Activated CD4-positive, alpha-beta T cell treated with anti-CD3 and anti-CD28 coated beads, Interleukin-2, amount 50 U/mL, for 4 hours (primary cell): ENCODE measurements around the gene TAS1R2.

Experiments
- DNase-seq, 2 experiments: peaks; one replicate each; pipeline ENCODE4 v3.0.0-alpha.2; 2020

TAS1R2 gene

GRCh38 chr1:18819203-18819602 is 40.3 kb downstream of the TAS1R2 start:
- no peak for DNase-seq

GRCh38 chr1:18817795-18818435 is 41.5 kb downstream of the TAS1R2 start:
- no peak for DNase-seq

DNA sequence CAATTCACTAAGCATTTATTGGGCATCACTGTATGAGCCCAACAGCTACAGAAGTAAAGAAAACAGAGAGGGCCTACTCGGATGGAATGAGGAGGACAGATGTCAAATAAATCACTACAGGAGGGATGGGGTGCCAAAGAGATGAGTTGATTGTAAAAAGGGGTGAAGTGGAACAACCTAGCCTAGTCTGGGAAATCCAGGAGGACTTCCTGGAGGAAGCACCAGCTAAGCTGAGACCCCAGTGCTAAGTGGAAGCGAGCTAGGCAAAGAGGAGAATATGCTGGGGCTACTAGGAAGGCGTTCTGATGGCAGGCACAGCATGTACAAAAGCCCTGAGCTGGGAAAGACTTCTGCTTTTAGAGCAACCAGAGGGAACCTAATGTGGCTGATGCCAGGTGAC is 42.1 kb downstream of the TAS1R2 start:
- DNase-seq, result no peak

- no peak for DNase-seq
These were observed 42.7 kb downstream of the TAS1R2 start for GRCh38 chr1:18816808-18817207.

DNA sequence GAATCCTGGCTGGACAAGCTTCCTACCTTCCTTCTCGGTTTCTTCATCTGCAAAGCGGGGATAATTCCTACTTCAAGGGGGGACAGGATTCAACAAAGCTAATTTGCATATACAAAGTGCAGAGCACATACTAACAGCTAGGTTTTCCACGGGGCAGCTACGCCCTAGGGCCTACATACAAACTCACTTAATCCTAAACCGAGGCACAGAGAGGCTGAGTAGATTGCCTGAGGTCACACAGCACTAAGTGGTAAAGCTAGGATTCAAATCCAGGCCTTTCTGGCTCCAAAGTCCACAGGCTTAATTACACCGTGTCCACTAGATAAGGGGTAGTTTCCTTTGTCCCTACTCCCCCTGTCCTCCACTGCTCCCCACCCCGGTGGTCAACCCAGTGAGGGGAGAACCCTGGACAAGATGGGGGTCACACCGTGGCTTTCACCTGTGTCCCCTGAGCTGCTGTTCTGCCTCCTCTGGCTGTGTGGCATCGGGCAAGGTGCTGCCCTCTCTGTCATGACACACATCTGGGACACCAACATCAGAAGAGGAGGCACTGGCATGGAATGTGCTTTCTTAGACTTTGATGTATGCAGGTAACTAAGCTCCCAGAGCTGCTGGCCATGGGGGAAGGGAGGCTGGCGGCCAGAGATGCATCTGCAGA is 44.5 kb downstream of the TAS1R2 start:
- DNase-seq, result no peak

DNA sequence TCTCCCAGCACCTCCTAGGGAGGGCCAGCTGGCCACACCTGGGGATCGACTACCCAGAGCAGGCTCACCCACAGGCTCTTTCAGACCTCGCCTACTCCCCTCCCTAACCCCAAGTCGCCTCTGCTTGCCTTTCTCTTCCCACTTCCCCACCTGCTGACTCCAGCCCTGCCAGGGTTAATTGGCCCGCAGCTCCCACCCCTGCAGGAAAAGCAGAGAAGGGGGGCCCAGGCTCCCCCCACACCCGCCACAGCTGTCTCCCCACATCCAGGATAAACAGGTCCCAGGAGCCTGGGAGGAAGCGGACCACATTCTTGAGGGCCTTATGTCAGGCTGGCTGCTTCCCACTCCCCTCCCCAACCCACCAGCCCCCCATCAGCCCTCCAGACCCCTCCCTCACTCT is 45.0 kb downstream of the TAS1R2 start:
- no peak for DNase-seq

- DNase-seq, result no peak
These were observed 47.0 kb downstream of the TAS1R2 start for GRCh38 chr1:18812453-18812939.

DNA sequence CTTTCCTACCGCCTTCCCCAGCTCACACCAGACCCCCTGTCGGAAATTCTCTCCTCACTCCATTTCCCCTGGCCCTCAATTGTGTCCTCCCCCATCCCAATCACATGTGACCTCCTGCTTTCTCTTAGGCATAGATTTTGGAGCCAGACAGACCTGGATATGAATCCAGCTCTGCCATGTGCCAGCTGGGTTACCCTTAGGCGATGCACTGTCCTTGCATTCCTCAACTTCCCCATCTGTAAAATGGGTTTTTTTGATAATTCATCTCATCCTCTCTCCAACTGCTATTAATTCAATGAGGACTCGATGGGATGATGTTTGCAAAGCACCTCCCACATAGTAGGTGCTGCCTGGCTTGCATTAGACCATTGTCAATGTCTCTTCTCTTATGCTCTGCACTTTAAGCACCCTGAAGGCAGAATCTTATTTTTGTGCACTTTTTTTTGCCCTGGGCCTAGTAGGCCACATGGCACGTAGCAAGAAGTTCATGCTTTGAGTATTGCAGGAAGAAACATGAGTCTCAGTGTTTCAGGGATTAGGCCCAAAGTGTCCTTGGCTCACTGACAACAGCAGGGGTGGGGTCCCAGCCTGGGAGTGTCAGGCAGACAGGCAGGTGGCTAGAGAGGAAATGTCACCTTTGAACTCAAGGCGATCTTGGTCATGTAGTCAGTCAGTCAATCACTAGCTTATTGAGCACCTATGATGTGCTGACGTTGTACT is 47.6 kb downstream of the TAS1R2 start:
- DNase-seq, result no peak

DNA sequence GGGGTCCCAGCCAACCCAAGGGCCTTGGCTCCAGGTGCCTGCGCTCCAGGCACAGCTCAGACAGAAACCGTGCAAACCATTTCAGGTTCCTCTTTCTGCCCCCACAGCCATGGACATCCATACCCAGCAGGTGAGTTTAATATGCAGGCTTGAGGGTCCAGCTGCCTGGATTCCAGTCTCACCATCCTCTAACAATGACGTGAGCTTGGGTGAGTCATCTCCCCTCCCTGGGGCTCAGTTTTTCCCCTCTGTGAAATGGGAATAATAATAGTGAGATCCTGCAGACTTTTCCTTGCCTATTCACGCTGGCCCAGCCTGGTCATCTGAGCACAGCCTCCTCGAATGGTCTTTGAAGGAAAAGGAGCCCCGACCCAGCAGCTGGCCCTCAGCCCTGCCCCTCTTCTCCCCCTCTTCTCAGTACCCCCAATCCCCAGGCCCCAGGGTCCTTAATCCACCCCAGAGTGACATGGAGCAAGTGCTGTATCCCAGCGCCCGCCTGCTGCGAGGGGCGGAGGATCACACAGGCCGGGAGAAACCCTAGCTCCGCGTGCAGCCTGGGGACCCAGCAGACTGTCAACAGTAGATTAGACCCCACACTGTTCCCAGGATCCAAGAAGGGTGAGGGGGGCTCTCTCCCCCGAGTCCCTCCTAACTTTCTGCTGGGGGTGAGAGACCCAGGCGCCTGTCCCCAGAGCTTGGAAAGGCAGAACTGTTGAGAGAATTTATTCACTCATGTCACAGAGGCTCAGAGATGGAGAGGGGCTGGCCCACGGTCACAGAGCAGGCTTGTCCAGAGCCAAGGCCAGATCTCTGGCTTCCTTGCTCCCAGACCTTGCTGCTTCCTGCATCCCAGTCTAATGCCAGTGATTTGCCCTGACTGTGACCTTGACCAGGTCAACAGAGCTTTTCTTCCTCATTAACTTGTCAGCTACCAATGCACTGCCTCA is 49.2 kb downstream of the TAS1R2 start:
- DNase-seq, result no peak

DNA sequence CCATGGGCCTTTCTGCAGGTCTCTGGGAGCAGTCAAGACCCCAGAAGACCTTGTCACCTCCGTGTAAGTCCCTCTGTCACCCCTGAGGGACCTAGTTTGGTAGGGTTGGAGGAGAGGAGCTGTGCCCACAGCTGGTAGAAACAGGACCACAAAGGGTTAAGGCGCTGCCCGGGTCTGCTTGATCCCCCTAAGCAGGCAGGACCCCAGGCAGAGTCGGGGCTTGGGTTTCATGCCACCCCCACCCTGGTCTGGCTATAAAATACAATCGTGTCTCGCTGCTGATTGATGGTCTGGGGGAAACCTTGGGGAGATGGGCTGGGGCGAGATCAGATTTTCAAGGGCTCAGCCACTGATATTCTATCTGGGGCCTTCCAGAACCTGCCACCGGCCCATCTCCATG is 50.9 kb downstream of the TAS1R2 start:
- DNase-seq, result no peak

- no peak for DNase-seq
These were observed 52.0 kb downstream of the TAS1R2 start for GRCh38 chr1:18807334-18808063.

- no peak for DNase-seq
These were observed 53.3 kb downstream of the TAS1R2 start for GRCh38 chr1:18805925-18806849.

GRCh38 chr1:18805150-18805879 is 54.1 kb downstream of the TAS1R2 start:
- no peak for DNase-seq

GRCh38 chr1:18803851-18804250 is 55.6 kb downstream of the TAS1R2 start:
- DNase-seq, result no peak

DNA sequence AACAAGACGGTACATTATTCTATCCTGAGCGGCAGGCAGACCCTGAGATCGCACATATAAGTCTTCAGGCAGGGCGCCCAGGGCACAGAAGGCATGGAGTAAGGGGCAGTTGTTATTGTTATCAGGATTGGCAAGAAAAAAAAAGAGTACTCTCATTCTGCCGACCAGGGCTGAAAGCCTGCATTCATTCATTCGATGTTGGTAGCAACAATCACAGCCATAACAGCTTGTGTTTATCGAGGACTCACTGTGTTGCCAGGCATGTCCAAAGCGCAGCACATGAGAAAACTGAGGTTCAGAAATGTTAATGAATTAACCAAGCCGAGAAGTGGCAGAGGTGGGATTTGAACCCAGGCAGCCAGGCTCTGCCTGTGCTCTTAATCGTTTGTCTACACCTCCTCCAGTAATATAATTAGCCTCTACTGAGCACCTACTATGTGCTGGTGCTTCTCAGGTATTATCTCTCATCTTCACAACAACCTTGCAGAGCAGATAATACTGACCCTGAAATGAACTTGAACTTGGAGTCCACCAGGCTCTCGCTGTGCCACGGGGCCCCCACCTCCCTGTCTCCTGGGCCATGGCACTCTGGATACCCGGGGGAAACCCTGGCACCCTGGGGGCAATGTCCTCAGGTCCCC is 56.2 kb downstream of the TAS1R2 start:
- DNase-seq, result no peak

GRCh38 chr1:18802231-18802630 is 57.2 kb downstream of the TAS1R2 start:
- no peak for DNase-seq

- DNase-seq, result no peak
These were observed 59.2 kb downstream of the TAS1R2 start for GRCh38 chr1:18800258-18800657.

DNA sequence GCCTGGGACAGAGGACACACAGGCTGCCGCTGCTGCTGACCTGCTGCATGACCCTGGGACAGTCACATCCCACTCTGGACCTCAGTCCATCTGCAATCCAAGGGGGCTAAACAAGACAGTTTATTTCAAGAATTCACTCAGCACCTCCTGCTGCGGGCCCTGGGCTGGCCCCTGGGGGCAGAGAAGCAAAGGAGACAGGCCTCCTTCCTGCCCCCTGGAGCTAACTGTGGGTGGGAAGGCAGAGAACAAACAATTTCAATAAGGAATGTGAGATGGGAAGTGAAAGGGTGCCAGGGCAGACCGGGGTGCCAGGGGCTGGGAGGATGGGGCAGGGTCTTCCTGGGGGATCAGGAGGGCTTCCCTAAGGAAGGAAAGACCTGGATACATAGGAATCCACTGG is 60.0 kb downstream of the TAS1R2 start:
- DNase-seq, result no peak

DNA sequence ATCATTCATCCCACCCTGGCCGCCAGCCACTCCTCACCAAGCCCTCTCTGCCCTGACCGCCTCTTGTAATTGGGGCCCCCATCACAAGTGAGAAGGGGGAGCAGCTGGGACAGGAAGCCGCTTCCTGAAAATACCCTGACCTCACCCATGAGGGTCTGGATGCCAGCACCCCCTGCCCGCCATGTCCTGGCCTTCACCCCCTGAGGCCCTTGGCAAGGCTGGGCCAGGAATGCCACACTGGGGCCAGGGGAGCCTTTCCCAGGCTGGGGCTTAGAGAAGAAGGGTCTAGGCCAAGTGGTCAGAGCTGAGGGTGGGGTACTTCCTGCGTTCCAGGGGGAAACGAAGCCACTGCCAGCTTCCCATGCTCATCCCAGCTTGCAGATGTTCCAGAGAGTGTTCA is 60.5 kb downstream of the TAS1R2 start:
- no peak for DNase-seq

DNA sequence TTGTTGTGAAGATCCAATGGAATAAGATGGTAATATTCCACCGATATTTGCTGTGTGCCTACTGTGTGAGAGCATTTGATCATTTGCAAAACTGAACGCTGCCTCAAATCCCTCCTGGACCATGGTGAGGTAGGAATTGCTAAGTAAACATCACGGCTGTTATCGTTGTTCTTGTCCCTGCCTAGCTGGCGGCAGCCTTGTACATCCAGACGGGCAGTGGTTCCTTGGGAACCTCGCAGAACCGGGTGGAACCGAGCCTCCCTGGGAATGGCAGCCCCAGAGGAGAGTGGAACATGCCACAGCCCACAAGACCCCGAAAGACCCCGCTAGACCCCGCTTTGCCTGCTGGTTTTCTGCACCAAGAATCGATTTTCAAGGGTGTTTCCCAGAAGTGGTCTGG is 60.9 kb downstream of the TAS1R2 start:
- DNase-seq, result no peak
